Activated naive CD8-positive, alpha-beta T cell treated with anti-CD3 and anti-CD28 coated beads, Interleukin-2, amount 50 U/mL, for 24 hours (primary cell): ENCODE results near the gene ZCCHC2.
A peak's percentile ranks its signal among the peaks of the same experiment; 100 is the strongest.

Source experiments
- ATAC-seq: fragments of 150-1000 bp; cut with Tn5 transposase; one replicate; pipeline ENCODE4 v1.10.0; 2021
- DNase-seq: peaks from one replicate; pipeline ENCODE4 v3.0.0; 2021
- H3K27ac Mint-ChIP-seq: one replicate; pipeline ENCODE4 v1.8.0; 2021; ENCODE audit warnings: mild to moderate bottlenecking, mixed read lengths
- H3K27me3 Mint-ChIP-seq: one replicate; pipeline ENCODE4 v1.8.0; 2021; ENCODE audit warnings: mixed read lengths
- H3K36me3 Mint-ChIP-seq: one replicate; pipeline ENCODE4 v1.8.0; 2021; ENCODE audit warnings: low read depth, mixed read lengths
- H3K4me1 Mint-ChIP-seq: one replicate; pipeline ENCODE4 v1.8.0; 2021; ENCODE audit warnings: mixed read lengths
- H3K4me3 Mint-ChIP-seq: one replicate; pipeline ENCODE4 v1.8.0; 2021; ENCODE audit warnings: mild to moderate bottlenecking, moderate library complexity, mixed read lengths
- H3K9me3 Mint-ChIP-seq: one replicate; pipeline ENCODE4 v1.8.0; 2021; ENCODE audit warnings: mixed read lengths

The ZCCHC2 gene

DNA sequence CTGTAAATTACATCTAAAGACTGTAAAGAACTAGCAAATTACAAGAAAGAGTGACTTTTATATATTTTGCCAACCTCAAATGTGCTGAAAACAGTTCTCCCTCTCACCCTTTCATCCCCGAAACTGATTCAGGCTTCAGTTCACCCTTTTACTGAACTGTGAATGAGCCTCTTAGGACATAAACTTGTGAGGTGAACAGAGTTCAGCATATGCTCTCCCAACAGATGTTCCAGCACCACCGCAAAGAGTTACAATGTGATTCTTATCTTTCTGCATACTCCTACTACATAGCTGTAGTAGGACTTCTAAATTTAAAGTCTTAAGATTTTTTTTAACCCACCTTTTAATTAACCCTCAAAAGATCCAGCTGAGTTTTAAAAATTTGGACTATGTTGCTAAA, 1.2 kb upstream of the ZCCHC2 start:
- DNase-seq (no peak), ATAC-seq (no peak)
- H3K36me3 Mint-ChIP-seq, result peaks cover 15% of the 10 kb centered on the region
- H3K27me3 Mint-ChIP-seq, result no peaks in the 10 kb centered on the region
- peak overlapping the region; percentile 85 for H3K4me3 Mint-ChIP-seq
- H3K9me3 Mint-ChIP-seq, result peaks cover 4% of the 10 kb centered on the region
- peak overlapping the region; percentile 84 for H3K27ac Mint-ChIP-seq
- peaks cover 28% of the 10 kb centered on the region for H3K4me1 Mint-ChIP-seq

DNA sequence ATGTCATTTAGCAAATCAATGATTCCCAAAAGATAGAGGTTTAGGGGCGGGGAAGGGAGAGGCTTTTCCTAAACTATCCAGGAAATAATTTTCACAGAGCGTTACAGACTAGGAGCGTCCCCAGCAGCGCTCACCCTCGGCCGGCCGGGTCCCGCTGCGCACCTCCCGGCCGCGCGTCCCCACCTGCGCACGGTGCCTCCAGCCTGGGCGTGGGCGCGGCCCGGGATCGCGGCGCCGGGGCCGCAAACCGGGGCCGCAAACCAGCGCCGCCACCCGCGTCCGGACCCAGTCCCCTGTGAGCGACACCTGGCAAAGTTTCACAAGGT, 684 bp upstream of the ZCCHC2 start:
- no peaks in the 10 kb centered on the region for H3K27me3 Mint-ChIP-seq
- ATAC-seq, result no peak

DNA sequence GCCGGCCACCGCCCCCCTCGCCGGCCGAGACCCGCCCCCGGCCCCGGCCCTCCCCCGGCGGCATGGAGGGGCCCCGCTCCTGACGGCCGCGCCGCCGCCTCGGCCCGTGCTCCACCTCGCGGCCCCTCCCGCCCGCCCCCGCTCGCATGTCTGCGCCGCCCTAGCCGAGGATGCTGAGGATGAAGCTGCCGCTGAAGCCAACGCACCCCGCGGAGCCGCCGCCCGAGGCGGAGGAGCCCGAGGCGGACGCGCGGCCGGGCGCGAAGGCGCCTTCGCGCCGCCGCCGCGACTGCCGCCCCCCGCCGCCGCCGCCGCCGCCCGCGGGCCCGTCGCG, 397 bp downstream of the ZCCHC2 start:
- Mint-ChIP-seq H3K4me3 (no peak overlapping the region), H3K27me3 (no peaks in the 10 kb centered on the region)
- no peak for ATAC-seq

More for the DNA sequence above, 684 bp upstream of the ZCCHC2 start:
- peaks cover 15% of the 10 kb centered on the region for H3K36me3 Mint-ChIP-seq
- DNase-seq, result no peak
- H3K4me3 Mint-ChIP-seq, result peak overlapping the region; percentile 85
- peak overlapping the region; percentile 84 for H3K27ac Mint-ChIP-seq
- peaks cover 4% of the 10 kb centered on the region for H3K9me3 Mint-ChIP-seq
- peaks cover 28% of the 10 kb centered on the region for H3K4me1 Mint-ChIP-seq

DNA sequence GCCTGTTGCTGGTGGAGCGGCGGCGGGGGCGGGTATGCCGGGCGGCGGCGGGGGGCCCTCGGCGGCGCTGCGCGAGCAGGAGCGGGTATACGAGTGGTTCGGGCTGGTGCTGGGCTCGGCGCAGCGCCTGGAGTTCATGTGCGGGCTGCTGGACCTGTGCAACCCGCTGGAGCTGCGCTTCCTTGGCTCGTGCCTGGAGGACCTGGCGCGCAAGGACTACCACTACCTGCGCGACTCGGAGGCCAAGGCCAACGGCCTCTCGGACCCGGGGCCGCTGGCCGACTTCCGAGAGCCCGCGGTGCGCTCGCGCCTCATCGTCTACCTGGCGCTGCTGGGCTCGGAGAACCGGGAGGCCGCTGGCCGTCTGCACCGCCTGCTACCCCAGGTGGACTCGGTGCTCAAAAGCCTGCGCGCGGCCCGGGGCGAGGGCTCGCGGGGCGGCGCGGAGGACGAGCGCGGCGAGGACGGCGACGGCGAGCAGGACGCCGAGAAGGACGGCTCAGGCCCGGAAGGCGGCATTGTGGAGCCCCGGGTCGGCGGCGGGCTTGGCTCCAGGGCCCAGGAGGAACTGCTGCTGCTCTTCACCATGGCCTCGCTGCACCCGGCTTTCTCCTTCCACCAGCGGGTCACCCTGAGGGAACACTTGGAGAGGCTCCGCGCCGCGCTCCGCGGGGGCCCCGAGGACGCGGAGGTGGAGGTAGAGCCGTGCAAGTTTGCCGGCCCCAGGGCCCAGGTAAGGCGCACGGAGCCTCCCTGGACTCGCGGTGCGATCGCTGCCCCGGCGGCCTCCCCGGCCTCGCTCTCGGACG, 1.0 kb downstream of the ZCCHC2 start:
- DNase-seq (peak; percentile 57), ATAC-seq (peak; percentile 3)
- Mint-ChIP-seq H3K36me3 (peaks cover 17% of the 10 kb centered on the region), H3K4me1 (peaks cover 45% of the 10 kb centered on the region), H3K27me3 (no peaks in the 10 kb centered on the region), H3K9me3 (no peaks in the 10 kb centered on the region), H3K27ac (peak overlapping the region; percentile 72), H3K4me3 (peak overlapping the region; percentile 91)

More for the DNA sequence above, 397 bp downstream of the ZCCHC2 start:
- H3K4me1 Mint-ChIP-seq, result peaks cover 39% of the 10 kb centered on the region
- no peak overlapping the region for H3K27ac Mint-ChIP-seq
- no peaks in the 10 kb centered on the region for H3K9me3 Mint-ChIP-seq
- DNase-seq, result no peak
- H3K36me3 Mint-ChIP-seq, result peaks cover 17% of the 10 kb centered on the region

DNA sequence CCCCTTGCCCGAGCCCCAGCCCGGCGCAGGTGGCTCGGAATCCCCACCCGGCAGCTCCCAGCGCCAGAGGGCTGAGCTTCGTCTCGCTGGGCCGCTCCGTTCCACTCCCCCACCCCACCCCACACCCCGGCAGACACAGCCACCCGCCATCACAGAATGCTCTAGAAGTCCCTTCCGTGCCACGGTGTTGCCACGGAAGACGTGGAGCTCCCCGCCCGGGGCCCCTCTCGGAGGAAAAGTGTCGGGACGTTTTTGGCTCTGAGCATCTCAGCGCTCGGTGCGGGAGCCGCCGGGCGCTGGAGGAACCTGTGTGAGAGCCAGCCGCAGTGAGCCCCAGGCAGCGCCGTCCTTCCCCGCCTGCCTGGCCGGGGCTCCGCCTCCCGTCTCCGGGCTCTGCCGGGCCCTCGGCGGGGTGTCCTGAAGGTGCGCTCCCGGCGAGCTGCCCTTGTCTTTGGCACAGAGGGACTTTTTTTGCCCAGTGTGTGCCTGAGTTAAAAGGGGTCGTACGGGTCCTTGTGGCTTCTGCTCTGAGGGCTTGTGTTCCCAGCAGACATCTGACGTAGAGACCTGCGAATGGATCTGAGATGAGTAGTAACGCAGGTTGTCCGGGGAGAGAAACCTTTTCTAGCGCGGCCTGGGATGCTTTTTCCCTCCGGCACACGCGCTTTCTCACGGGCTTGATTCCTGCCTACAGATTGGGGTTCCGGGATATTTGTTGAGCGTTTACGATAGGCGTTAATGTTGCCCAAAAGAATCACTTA, 1.8 kb downstream of the ZCCHC2 start:
- Mint-ChIP-seq H3K36me3 (peaks cover 17% of the 10 kb centered on the region), H3K27me3 (no peaks in the 10 kb centered on the region), H3K9me3 (no peaks in the 10 kb centered on the region), H3K4me3 (peak overlapping the region; percentile 91), H3K27ac (peak overlapping the region; percentile 92), H3K4me1 (peaks cover 51% of the 10 kb centered on the region)
- DNase-seq, result peak; percentile 63
- no peak for ATAC-seq

DNA sequence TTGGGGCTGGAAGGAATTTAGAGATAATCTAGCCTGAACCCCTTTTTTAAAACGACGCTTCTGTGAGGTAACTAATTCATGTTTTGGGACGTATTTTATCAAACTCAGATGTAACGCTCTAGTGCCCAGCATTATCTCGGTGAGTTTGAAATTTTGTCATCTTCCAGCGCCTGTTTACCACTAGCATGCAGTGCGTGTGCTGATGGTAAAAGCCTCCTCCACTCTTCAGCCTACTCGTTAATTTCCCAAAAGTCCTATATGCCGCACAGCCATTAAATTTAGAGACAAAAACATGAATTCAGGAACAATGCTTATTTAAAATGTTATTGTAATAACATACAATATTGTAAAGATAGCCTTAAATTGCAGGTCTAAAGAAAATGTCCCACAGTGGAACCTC, 2.8 kb downstream of the ZCCHC2 start:
- Mint-ChIP-seq H3K27me3 (no peaks in the 10 kb centered on the region), H3K9me3 (no peaks in the 10 kb centered on the region), H3K4me3 (peak overlapping the region; percentile 91), H3K36me3 (peaks cover 18% of the 10 kb centered on the region), H3K4me1 (peaks cover 59% of the 10 kb centered on the region), H3K27ac (peak overlapping the region; percentile 92)
- ATAC-seq (no peak), DNase-seq (no peak)

DNA sequence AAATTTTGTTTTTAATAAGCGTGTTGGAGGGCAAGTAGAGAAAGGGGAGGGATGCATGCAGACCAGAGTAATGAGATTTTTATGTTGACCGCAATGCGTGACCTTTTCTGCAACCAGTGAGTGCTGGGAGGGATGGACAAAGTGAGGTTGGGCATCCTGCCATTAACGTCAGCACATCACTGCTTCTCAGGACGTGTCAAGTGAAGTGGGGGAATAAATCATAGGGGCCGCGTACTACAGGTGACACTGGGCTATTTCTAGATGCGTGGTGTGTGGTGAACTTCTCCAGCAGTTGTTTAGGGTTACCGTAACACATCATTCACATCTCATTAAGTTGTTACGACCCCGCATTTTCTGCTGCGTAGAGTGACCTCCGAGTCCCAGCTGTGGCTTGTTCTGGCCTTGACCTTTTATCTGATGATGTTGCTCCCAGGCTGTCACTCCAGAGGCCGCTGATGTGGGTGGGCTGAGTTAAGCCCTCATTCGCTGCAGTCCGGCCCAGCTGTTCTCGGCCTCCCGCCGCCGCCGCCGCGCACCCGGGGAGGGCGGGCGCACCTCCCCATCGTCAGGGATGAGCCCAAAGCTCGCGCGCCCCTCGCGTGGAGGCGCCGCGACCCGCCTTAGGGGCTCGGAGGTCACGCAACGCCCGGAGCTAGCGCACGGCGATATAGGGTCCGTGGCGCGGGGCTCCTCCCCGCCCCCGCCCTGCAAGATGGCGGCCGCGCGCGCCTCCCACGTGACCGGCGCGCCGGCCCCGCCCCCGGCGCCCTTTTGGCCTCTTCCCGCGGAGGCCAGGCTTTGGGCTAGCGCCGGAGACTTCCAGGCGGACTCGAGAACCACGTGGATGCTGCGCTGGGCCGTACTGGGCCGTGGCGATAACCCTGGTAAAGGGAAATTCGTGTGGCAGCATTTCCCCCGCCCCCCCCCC, 3.5 kb downstream of the ZCCHC2 start:
- H3K4me3 Mint-ChIP-seq, result peak overlapping the region; percentile 91
- peak overlapping the region; percentile 92 for H3K27ac Mint-ChIP-seq
- H3K4me1 Mint-ChIP-seq, result peaks cover 59% of the 10 kb centered on the region

DNA sequence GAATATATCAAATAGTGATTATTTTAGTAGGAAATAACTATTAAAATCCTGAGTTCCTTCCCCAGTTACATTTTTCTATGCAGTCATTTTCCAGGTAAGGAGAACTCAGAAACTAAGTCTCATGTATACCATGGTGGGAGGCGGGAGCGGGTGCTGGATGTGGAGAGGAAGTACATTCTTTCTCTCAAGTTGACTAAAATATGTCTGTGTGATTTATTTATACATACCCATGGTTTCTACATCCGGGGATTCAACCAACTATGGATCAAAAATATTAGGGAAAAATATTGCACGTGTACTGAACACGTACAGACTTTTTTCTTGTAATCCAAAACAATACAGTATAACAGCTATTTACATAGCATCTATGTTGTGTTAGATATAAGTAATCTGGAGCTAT, 6.8 kb downstream of the ZCCHC2 start:
- Mint-ChIP-seq H3K27ac (no peak overlapping the region), H3K36me3 (peaks cover 32% of the 10 kb centered on the region), H3K4me3 (no peak overlapping the region), H3K9me3 (no peaks in the 10 kb centered on the region), H3K4me1 (peaks cover 75% of the 10 kb centered on the region), H3K27me3 (no peaks in the 10 kb centered on the region)
- no peak for ATAC-seq
- no peak for DNase-seq

More for the DNA sequence above, 3.5 kb downstream of the ZCCHC2 start:
- ATAC-seq, result peak; percentile 18
- Mint-ChIP-seq H3K36me3 (peaks cover 22% of the 10 kb centered on the region), H3K9me3 (no peaks in the 10 kb centered on the region), H3K27me3 (no peaks in the 10 kb centered on the region)
- peak; percentile 75 for DNase-seq

DNA sequence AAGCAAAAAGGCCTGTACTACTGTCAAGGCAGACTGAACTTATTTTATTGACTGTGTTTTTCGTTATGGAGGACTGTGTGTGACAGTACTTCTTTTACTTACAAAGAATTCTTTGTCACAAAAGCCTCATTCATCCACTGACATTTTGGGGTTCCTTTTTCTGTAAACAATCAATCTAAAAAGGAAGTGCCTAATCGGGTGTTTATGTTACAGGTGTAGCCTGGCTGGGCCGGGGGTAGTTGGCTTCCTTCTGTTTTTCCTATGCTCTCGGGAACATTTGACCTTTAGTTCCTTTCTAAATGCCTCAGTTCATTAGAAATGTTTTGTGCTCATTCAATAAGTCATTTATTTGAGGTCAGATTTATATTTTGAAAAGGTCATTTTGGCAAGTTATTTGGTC, 8.3 kb downstream of the ZCCHC2 start:
- Mint-ChIP-seq H3K27ac (peak overlapping the region; percentile 39), H3K36me3 (peaks cover 28% of the 10 kb centered on the region), H3K27me3 (no peaks in the 10 kb centered on the region), H3K4me1 (peaks cover 79% of the 10 kb centered on the region), H3K9me3 (no peaks in the 10 kb centered on the region), H3K4me3 (no peak overlapping the region)
- no peak for DNase-seq
- ATAC-seq, result no peak

DNA sequence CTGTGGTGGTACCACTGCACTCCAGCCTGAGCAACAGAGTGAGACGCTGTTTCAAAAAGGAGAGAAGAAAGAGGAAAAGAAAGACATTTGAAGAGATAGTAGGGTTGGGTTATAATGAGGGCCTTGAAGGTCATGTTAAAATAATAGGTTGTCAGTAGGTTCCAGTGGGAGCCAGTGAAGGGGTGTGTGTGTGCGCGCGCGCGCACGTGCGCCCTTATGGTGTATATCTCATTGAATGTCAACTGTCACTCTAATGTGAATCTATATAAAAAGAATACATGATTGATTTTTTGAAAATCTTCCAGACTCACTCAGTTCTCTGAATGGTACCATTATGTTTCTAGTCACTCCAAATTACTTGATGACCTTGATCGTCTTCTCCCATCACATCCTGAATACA, 9.1 kb downstream of the ZCCHC2 start:
- Mint-ChIP-seq H3K4me1 (peaks cover 84% of the 10 kb centered on the region), H3K36me3 (peaks cover 26% of the 10 kb centered on the region), H3K27ac (no peak overlapping the region), H3K27me3 (no peaks in the 10 kb centered on the region), H3K4me3 (no peak overlapping the region), H3K9me3 (no peaks in the 10 kb centered on the region)
- DNase-seq (no peak), ATAC-seq (no peak)

DNA sequence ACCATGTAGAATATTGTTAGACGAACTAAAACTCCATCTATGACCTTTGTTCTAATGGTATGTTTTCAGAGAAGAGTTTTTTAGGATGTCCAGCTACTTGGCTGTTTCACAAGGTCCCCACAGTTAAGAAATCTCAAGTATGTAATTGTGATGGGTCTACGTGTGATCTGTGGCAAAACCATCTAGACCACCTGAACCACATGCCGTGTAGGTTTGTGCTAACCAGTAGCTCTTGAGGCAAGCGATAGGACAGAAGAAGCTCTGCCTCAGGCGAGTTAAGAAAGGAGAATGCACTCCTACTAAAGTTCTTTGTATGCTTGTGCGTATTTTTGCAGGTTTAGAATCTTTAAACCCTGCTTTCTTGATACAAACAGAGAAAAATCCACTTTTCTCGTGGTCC, 13.2 kb downstream of the ZCCHC2 start:
- H3K4me3 Mint-ChIP-seq, result no peak overlapping the region
- no peaks in the 10 kb centered on the region for H3K27me3 Mint-ChIP-seq
- peaks cover 56% of the 10 kb centered on the region for H3K4me1 Mint-ChIP-seq
- H3K27ac Mint-ChIP-seq, result no peak overlapping the region
- no peak for DNase-seq
- no peak for ATAC-seq
- H3K36me3 Mint-ChIP-seq, result peaks cover 35% of the 10 kb centered on the region
- no peaks in the 10 kb centered on the region for H3K9me3 Mint-ChIP-seq

DNA sequence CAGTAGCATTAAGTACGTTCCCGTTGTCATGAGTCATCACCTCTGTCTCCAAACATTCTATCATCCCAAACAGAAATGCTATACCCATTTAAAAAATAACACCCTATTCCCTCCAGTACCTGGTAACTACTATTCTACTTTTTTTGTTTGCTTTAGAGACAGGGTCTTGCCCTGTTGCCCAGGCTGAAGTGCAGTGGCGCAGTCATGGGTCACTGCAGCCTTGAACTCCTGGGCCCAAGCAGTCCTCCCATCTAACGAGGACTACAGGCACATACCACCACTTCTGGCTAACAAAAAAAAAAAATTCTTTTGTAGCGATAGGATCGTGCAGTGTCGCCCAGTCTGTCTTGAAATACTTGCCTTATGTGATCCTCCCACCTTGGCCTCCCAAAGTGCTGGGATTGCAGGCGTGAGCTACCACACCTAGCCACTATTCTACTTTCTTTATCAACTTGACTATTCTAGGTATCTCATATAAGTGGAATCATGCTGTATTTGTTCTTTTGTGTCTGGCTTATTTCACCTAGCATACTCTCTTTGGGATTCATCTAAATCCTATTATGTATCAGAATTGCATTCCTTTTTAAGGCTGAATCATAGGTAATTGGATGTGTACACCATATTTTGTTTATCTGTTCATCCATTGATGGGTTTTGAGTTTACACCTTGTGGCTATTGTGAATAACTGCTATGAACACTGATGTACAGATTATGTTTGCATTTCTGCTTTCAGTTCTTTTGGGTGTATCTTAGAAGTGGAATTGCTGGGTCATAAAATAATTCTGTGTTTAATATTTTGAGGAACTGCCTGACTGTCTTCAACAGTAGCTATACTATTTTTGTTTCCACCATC, 14.4 kb downstream of the ZCCHC2 start:
- H3K4me1 Mint-ChIP-seq, result peaks cover 45% of the 10 kb centered on the region
- ATAC-seq, result no peak
- H3K4me3 Mint-ChIP-seq, result no peak overlapping the region
- no peak for DNase-seq
- H3K27me3 Mint-ChIP-seq, result no peaks in the 10 kb centered on the region
- H3K36me3 Mint-ChIP-seq, result peaks cover 33% of the 10 kb centered on the region
- no peak overlapping the region for H3K27ac Mint-ChIP-seq
- H3K9me3 Mint-ChIP-seq, result no peaks in the 10 kb centered on the region

DNA sequence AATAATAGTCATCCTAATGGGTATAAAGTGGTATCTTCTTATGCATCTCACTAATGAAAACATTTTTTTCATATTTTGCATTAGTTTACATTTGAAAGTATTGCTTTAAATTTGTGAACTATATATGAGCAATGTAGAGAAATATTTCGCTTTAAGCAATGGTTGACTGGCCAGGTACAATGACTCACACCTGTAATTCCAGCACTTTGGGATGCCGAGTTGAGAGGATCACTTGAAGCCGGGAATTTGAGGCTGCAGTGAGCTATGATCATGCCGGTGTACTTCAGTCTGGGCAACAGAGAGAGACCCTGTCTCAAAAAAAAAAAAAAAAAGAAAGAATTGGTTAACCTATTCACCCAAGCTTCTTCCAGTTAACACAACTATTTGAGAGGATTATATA, 15.1 kb downstream of the ZCCHC2 start:
- Mint-ChIP-seq H3K9me3 (no peaks in the 10 kb centered on the region), H3K27ac (no peak overlapping the region), H3K4me3 (no peak overlapping the region), H3K27me3 (no peaks in the 10 kb centered on the region), H3K4me1 (peaks cover 39% of the 10 kb centered on the region), H3K36me3 (peaks cover 36% of the 10 kb centered on the region)
- no peak for DNase-seq
- ATAC-seq, result no peak

DNA sequence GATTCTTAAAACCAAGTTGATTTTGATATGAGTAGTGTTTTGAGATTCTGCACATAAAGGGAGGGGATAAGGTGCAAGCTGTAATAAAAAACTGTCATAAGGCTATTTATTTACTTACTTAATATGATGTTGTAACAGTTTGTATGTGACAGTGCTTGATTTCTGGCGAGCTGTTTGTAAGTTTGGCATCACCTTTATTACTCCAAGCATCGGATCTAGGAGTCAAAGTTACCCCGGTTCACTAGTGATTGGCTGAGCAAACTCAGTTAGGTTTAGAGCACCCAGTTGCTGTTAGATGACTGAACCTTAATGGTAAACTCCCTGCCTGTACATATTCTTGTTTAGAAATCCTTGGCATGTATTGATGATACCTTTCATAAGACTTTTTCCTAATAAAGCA, 16.1 kb downstream of the ZCCHC2 start:
- no peak for ATAC-seq
- Mint-ChIP-seq H3K4me1 (peaks cover 37% of the 10 kb centered on the region), H3K36me3 (peaks cover 45% of the 10 kb centered on the region), H3K27ac (no peak overlapping the region), H3K4me3 (no peak overlapping the region), H3K9me3 (no peaks in the 10 kb centered on the region), H3K27me3 (no peaks in the 10 kb centered on the region)
- no peak for DNase-seq
